Measurements from ENCODE around the gene TMEM74B. TPM values are rescaled to one million over a fixed set of nuclear protein-coding genes. Genes with fewer than 3 reads are reported as not detected.

TMEM74B gene
- total RNA-seq, 1 experiment from 2014 or later = 4.9 TPM

DNA sequence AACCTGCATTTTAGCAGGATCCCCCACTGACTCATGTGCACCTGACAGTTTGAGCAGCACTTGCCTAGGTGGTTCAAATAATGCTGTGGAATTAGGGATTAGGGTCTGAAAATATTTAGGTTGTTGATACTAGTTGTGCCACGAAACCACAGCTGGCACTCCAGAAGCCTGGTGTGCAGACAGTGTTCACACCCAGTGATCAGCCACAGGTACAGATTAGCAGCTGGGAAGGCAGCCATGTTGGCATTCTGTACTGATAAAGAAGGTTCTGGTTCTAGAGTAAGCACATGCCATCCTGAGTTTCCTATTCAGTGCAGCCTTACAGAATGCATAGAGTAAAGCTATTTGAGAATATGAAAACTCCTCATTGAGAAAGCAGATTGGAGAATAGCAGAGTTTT, 30.1 kb downstream of the TMEM74B start:
- Histone ChIP-seq H2BK15ac (ENCODE audit: low read depth, low read length) (no peak overlapping the region), H2BK20ac (ENCODE audit: low read depth, low read length, poor library complexity, severe bottlenecking) (no peak overlapping the region), H3K14ac (ENCODE audit: insufficient read depth, low read length) (no peak overlapping the region), H3K18ac (ENCODE audit: insufficient read length, low read depth, low read length) (no peak overlapping the region), H4K20me1 (ENCODE audit: control insufficient read depth, insufficient read depth, insufficient read length) (no peaks in the 10 kb centered on the region), H2BK5ac (ENCODE audit: insufficient read length, low read length) (no peak overlapping the region), H3K4me1 (ENCODE audit: insufficient read depth, low read length) (no peaks in the 10 kb centered on the region), H3K79me1 (ENCODE audit: insufficient read depth, low read depth, low read length, poor library complexity, severe bottlenecking) (no peaks in the 10 kb centered on the region), H3K4ac (ENCODE audit: low read depth, low read length) (no peak overlapping the region), H3K56ac (ENCODE audit: insufficient read length, low read depth, low read length) (no peak overlapping the region), H3K23me2 (ENCODE audit: insufficient read length, low read depth, low read length, poor library complexity, severe bottlenecking) (no peaks in the 10 kb centered on the region), H3K79me2 (ENCODE audit: insufficient read depth, low read length) (no peaks in the 10 kb centered on the region), H4K91ac (ENCODE audit: insufficient read length, low read depth, low read length) (no peak overlapping the region), H3K4me2 (ENCODE audit: insufficient read depth, insufficient read length, low read length) (no peak overlapping the region), H2BK12ac (ENCODE audit: insufficient read length, low read depth, low read length) (no peak overlapping the region), H2AFZ (ENCODE audit: low read length) (no peak overlapping the region), H3K9me3 (ENCODE audit: control insufficient read depth, low read depth, low read length) (no peaks in the 10 kb centered on the region), H4K8ac (replicated peaks; ENCODE audit: insufficient read length, low read depth, low read length) (no peak overlapping the region), H2AK5ac (ENCODE audit: insufficient read length, low read length) (no peak overlapping the region), H3K27ac (ENCODE audit: insufficient read length, low read depth, low read length) (no peak overlapping the region), H2BK120ac (ENCODE audit: low read depth, low read length, poor library complexity, severe bottlenecking) (no peak overlapping the region), H3K9ac (ENCODE audit: extremely low read depth, insufficient read length, low read length) (no peak overlapping the region), H3T11ph (ENCODE audit: low read length) (no peak overlapping the region), H4K5ac (ENCODE audit: insufficient read length, low read depth, low read length) (no peak overlapping the region), H3K27me3 (ENCODE audit: insufficient read depth, low read length) (no peaks in the 10 kb centered on the region), H3K23ac (ENCODE audit: insufficient read length, low read depth, low read length) (no peak overlapping the region)
- Mint-ChIP-seq H3K4me1 (no peaks in the 10 kb centered on the region), H3K27me3 (ENCODE audit: low read depth) (no peaks in the 10 kb centered on the region), H3K4me3 (no peak overlapping the region), H3K27ac (no peak overlapping the region), H3K9me3 (no peaks in the 10 kb centered on the region), H3K36me3 (ENCODE audit: insufficient read depth in 1 of 3, low read depth in 3 of 3) (peaks cover 7 to 24% (median 13%) of the 10 kb centered on the region in 3 experiments; a peak in 6 of 7 replicates)
- no CpG with 5 or more reads among the region's 1 CpG for WGBS (ENCODE audit: extremely low coverage, insufficient read length, low lambda C conversion rate)
- TF ChIP-seq, protein P1, sequence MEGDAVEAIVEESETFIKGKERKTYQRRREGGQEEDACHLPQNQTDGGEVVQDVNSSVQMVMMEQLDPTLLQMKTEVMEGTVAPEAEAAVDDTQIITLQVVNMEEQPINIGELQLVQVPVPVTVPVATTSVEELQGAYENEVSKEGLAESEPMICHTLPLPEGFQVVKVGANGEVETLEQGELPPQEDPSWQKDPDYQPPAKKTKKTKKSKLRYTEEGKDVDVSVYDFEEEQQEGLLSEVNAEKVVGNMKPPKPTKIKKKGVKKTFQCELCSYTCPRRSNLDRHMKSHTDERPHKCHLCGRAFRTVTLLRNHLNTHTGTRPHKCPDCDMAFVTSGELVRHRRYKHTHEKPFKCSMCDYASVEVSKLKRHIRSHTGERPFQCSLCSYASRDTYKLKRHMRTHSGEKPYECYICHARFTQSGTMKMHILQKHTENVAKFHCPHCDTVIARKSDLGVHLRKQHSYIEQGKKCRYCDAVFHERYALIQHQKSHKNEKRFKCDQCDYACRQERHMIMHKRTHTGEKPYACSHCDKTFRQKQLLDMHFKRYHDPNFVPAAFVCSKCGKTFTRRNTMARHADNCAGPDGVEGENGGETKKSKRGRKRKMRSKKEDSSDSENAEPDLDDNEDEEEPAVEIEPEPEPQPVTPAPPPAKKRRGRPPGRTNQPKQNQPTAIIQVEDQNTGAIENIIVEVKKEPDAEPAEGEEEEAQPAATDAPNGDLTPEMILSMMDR (conservative IDR thresholded peaks at IDR 0.05) = no peak
- no peak for DNase-seq

Data from H9 (cell line).